ENCODE measurements around the gene PCSK2. TPM values are rescaled to one million over a fixed set of nuclear protein-coding genes. Genes with fewer than 3 reads are reported as not detected.

PCSK2 gene
- total RNA-seq, 1 experiment from 2014 or later: not detected

DNA sequence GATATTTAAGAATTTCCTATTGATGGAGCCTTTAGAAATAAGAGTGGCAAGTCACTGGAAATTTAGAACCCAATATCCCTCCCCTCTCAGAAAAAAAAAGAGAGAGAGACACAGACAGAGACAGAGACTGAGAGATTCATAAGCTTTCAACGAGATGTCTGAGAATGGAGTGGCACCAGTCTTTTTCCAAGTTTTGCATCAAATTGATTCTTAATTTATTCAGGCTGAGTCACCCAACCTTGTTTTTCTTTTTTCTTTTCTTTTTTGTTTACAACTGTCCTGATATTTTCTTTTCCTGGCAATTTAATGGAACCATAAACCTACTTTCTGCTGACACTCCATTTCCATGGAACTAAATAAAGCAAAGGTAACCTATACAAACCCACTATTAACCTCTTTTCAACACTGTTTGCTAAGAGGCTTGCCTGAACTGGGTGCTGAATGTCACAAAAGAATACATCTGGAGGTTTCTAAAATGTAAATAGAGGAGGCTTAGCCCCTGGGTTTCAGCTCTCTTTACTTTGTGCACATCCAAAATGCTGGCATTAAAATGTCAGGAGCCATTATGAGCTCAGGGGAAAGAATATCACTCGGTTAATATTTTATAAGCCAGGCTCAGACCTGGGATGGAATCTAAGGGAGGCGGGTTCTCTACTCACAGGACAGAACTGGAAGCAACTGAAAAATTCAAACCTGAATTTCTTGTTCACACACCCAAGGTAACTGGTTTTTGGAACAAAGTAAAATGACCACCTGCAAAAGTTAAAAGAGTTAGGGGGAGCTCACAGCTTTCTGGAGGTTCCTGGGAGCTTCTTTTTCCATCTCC, 203.5 kb downstream of the PCSK2 start:
- Histone ChIP-seq H3K9me3 (no peaks in the 10 kb centered on the region), H3K4me3 (ENCODE audit: low read depth, low read length) (no peak overlapping the region), H3K4me1 (peaks cover 9% of the 10 kb centered on the region), H3K36me3 (ENCODE audit: control insufficient read depth, insufficient read depth, low read length) (no peaks in the 10 kb centered on the region), H3K27me3 (replicated peaks; ENCODE audit: control insufficient read depth, insufficient read depth, low read length) (no peaks in the 10 kb centered on the region)
- intact Hi-C loops (cut with micrococcal nuclease; ENCODE audit: unreplicated experiment): loop anchor here (10.0 kb wide), 1 partner anchor 106 kb away; no protein-coding TSS in a partner anchor
- POLR2A ChIA-PET: interaction anchor here (0.5 kb wide), 1 partner anchor 90 kb away, joined by 3 read pairs; no protein-coding TSS in a partner anchor
- TF ChIP-seq, protein P1, sequence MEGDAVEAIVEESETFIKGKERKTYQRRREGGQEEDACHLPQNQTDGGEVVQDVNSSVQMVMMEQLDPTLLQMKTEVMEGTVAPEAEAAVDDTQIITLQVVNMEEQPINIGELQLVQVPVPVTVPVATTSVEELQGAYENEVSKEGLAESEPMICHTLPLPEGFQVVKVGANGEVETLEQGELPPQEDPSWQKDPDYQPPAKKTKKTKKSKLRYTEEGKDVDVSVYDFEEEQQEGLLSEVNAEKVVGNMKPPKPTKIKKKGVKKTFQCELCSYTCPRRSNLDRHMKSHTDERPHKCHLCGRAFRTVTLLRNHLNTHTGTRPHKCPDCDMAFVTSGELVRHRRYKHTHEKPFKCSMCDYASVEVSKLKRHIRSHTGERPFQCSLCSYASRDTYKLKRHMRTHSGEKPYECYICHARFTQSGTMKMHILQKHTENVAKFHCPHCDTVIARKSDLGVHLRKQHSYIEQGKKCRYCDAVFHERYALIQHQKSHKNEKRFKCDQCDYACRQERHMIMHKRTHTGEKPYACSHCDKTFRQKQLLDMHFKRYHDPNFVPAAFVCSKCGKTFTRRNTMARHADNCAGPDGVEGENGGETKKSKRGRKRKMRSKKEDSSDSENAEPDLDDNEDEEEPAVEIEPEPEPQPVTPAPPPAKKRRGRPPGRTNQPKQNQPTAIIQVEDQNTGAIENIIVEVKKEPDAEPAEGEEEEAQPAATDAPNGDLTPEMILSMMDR (IDR thresholded peaks at IDR 0.05; ENCODE audit: insufficient read depth in 1 of 2, low read depth in 1 of 2, low read length in 1 of 2, severe bottlenecking in 1 of 2, unreplicated experiment in 1 of 2): no peak
- Mint-ChIP-seq H3K9me3 (ENCODE audit: unreplicated experiment) (no peaks in the 10 kb centered on the region), H3K27me3 (ENCODE audit: insufficient read depth, unreplicated experiment) (no peaks in the 10 kb centered on the region), H3K36me3 (ENCODE audit: insufficient read depth, unreplicated experiment) (no peaks in the 10 kb centered on the region), H3K4me3 (ENCODE audit: unreplicated experiment) (no peak overlapping the region), H3K27ac (ENCODE audit: unreplicated experiment) (no peak overlapping the region), H3K4me1 (ENCODE audit: low read depth, unreplicated experiment) (peaks cover 15% of the 10 kb centered on the region)
- BruUV-seq (replicated peaks): no TSS peak
- DNase-seq: no peak
- CTCF ChIA-PET: interaction anchor here (0.6 to 2.3 kb wide), 3 partner anchors 476 to 628 kb away, joined by 4 to 15 read pairs (median 9); no protein-coding TSS in a partner anchor

DNA sequence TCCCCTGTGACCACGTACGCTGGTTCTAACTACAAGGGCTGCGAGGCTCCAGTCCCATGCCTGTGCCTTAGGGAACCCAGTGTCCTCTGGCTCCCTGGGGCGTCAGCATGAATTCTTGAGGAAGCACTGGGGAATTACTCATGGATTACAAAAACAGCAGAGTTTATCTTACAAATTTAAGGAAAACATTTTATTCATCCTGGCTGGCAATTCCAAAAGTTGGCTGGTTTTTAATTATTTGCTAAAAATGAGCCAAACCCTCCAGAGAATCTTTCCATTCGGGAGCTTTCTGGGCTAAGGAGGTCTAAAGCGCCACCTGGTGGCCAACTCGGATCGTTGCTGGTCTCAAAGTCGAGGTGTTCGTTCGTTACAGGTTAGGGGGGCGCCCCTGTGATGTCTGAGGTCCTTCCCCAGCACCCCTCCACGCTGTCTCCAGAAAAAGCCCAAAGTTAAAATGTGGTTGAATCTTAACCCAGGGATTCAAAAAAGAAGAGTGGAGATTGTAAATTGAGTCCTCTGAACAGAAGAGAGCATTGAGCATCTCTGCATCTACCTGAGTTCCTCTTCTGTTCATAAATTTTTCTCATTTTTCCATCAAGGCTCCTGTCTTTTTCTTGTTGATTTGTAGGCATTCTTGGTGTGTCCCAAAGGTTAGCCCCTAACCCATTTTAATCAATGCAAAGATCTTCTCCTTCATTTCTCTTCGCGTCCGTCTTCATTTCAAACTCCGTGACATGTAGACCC, 205.0 kb downstream of the PCSK2 start:
- no TSS peak for BruUV-seq (replicated peaks)
- no peaks in the 10 kb centered on the region for H3K9me3 Mint-ChIP-seq (ENCODE audit: unreplicated experiment)
- no peak overlapping the region for H3K4me3 Mint-ChIP-seq (ENCODE audit: unreplicated experiment)
- TF ChIP-seq, protein P1 (IDR thresholded peaks at IDR 0.05; ENCODE audit: insufficient read depth in 1 of 2, low read depth in 1 of 2, low read length in 1 of 2, severe bottlenecking in 1 of 2, unreplicated experiment in 1 of 2): peak; percentile 88 to 92
- Histone ChIP-seq H3K9me3 (no peaks in the 10 kb centered on the region), H3K4me3 (ENCODE audit: low read depth, low read length) (no peak overlapping the region), H3K27me3 (replicated peaks; ENCODE audit: control insufficient read depth, insufficient read depth, low read length) (no peaks in the 10 kb centered on the region), H3K4me1 (peaks cover 9% of the 10 kb centered on the region), H3K36me3 (ENCODE audit: control insufficient read depth, insufficient read depth, low read length) (no peaks in the 10 kb centered on the region)
- ChIA-PET POLR2A (no interaction called here), CTCF (interaction anchor here (0.6 to 2.3 kb wide), 8 partner anchors 11 to 1849 kb away, joined by 3 to 15 read pairs (median 4); no protein-coding TSS in a partner anchor)
- no peak overlapping the region for H3K27ac Mint-ChIP-seq (ENCODE audit: unreplicated experiment)
- peak in 1 of 2 experiments; percentile 69 for DNase-seq
- no peaks in the 10 kb centered on the region for H3K36me3 Mint-ChIP-seq (ENCODE audit: insufficient read depth, unreplicated experiment)
- intact Hi-C loops (cut with micrococcal nuclease; ENCODE audit: unreplicated experiment): loop anchor here (1.0 to 10.0 kb wide), 2 partner anchors 107 to 629 kb away; no protein-coding TSS in a partner anchor
- H3K27me3 Mint-ChIP-seq (ENCODE audit: insufficient read depth, unreplicated experiment): no peaks in the 10 kb centered on the region
- peaks cover 15% of the 10 kb centered on the region for H3K4me1 Mint-ChIP-seq (ENCODE audit: low read depth, unreplicated experiment)

DNA sequence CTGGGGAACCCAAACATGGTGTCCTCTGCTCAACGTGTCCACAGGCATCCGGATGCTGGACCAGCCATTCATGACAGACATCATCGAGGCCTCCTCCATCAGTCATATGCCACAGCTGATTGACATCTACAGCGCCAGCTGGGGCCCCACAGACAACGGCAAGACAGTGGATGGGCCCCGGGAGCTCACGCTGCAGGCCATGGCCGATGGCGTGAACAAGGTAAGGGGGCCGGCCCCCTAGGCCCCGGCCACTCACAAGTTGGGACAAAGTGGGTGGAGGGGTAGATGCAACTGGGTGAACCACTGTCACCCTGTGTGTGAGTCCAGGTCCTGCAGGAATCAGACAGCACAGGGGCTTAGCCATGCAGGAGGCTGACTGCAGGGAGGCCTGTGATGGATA, 209.8 kb downstream of the PCSK2 start:
- H3K4me1 ChIP-seq: peaks cover 9% of the 10 kb centered on the region
- no peak overlapping the region for H3K4me3 ChIP-seq (ENCODE audit: low read depth, low read length)
- TF ChIP-seq, protein P1 (IDR thresholded peaks at IDR 0.05; ENCODE audit: insufficient read depth in 1 of 2, low read depth in 1 of 2, low read length in 1 of 2, severe bottlenecking in 1 of 2, unreplicated experiment in 1 of 2): no peak
- Mint-ChIP-seq H3K4me3 (ENCODE audit: unreplicated experiment) (no peak overlapping the region), H3K4me1 (ENCODE audit: low read depth, unreplicated experiment) (peaks cover 7% of the 10 kb centered on the region), H3K27ac (ENCODE audit: unreplicated experiment) (no peak overlapping the region), H3K27me3 (ENCODE audit: insufficient read depth, unreplicated experiment) (no peaks in the 10 kb centered on the region), H3K36me3 (ENCODE audit: insufficient read depth, unreplicated experiment) (no peaks in the 10 kb centered on the region), H3K9me3 (ENCODE audit: unreplicated experiment) (no peaks in the 10 kb centered on the region)
- no TSS peak for BruUV-seq (replicated peaks)
- H3K36me3 ChIP-seq (ENCODE audit: control insufficient read depth, insufficient read depth, low read length): no peaks in the 10 kb centered on the region
- POLR2A ChIA-PET: no interaction called here
- CTCF ChIA-PET: interaction anchor here (1.1 kb wide), 1 partner anchor 633 kb away, joined by 3 read pairs; no protein-coding TSS in a partner anchor
- H3K9me3 ChIP-seq: no peaks in the 10 kb centered on the region; the same call in 1 of the 2 replicates
- intact Hi-C loops (cut with micrococcal nuclease; ENCODE audit: unreplicated experiment): loop anchor here (10.0 kb wide), 1 partner anchor 112 kb away; no protein-coding TSS in a partner anchor
- DNase-seq: no peak
- H3K27me3 ChIP-seq (replicated peaks; ENCODE audit: control insufficient read depth, insufficient read depth, low read length): no peaks in the 10 kb centered on the region
